MCF 10A (cell line): ENCODE measurements around the gene TMEM271. TPM values are rescaled to one million over a fixed set of nuclear protein-coding genes. Genes with fewer than 3 reads are reported as not detected.

Experiments
- BruUV-seq: library from RNA; stranded (reverse); fragments of 400-500 nt; replicated peaks from 2 replicates; lab custom pipeline; 2021; lab: Mats Ljungman, UMichigan
- CTCF ChIA-PET: fragments of 300-600 bp; sonication (Branson Sonifier 250); formaldehyde crosslinking; extraction: SDS; loops from one replicate; lab custom pipeline; 2021; ENCODE audit warnings: antibody characterized with exemption, inconsistent platforms; lab: Yijun Ruan, JAX
- POLR2A ChIA-PET: fragments of 300-600, 350-650 bp; sonication (Branson Sonifier 250); formaldehyde crosslinking; extraction: SDS; loops from one replicate; lab custom pipeline; 2020; ENCODE audit warnings: antibody characterized with exemption, inconsistent platforms; lab: Yijun Ruan, JAX
- DNase-seq: peaks from one replicate; pipeline ENCODE4 v3.0.0-alpha.2; 2018; ENCODE audit not compliant: unreplicated experiment
- H3K27ac Mint-ChIP-seq: one replicate; pipeline ENCODE4 v1.8.0; 2022; ENCODE audit warnings: mild to moderate bottlenecking, low read depth, mixed read lengths; ENCODE audit not compliant: unreplicated experiment
- H3K27me3 Mint-ChIP-seq: one replicate; pipeline ENCODE4 v1.8.0; 2022; ENCODE audit warnings: mixed read lengths; ENCODE audit not compliant: insufficient read depth, unreplicated experiment
- H3K36me3 Mint-ChIP-seq: one replicate; pipeline ENCODE4 v1.8.0; 2022; ENCODE audit warnings: mild to moderate bottlenecking, moderate library complexity, mixed read lengths; ENCODE audit not compliant: insufficient read depth, unreplicated experiment
- H3K4me1 Mint-ChIP-seq: one replicate; pipeline ENCODE4 v1.8.0; 2022; ENCODE audit warnings: mixed read lengths; ENCODE audit not compliant: insufficient read depth, unreplicated experiment
- H3K4me3 Mint-ChIP-seq: one replicate; pipeline ENCODE4 v1.8.0; 2022; ENCODE audit warnings: mild to moderate bottlenecking, moderate library complexity, mixed read lengths; ENCODE audit not compliant: unreplicated experiment
- H3K9me3 Mint-ChIP-seq: one replicate; pipeline ENCODE4 v1.8.0; 2022; ENCODE audit warnings: mixed read lengths; ENCODE audit not compliant: unreplicated experiment
- intact Hi-C: fragments of 100-400 bp; cut with micrococcal nuclease; formaldehyde crosslinking; loops from 2 replicates; pipeline ENCODE4 v1.14.1; 2022
- total RNA-seq: library from RNA; stranded (reverse); gene quantifications from 2 replicates; pipeline ENCODE4 v1.2.3, GENCODE V29; 2022
- TF ChIP-seq, protein P1 (sequence below): fragments of 200-600 bp; IDR thresholded peaks from one replicate; pipeline ENCODE4 v1.8.0; 2022; ENCODE audit warnings: antibody characterized with exemption, mild to moderate bottlenecking; ENCODE audit not compliant: unreplicated experiment

TMEM271 gene
- total RNA-seq, 1 experiment from 2014 or later: not detected

DNA sequence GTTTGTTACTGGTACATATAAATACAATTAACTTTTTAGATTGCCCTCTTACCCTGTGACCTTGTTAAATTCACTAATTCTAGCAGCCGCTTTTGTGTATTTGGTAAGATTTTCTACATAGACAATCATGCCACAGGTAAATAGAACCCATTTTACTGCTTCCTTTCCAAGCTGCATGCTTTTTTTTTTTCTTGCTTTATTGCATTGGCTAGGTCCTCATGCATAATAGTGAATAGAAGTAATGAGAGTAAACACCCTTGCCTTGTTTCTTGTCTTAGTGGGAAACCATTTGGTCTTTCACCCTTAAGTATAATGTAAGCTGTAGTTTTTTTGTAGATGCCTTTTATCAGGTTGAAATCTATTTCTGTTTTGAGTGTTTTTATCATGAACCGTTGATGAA, 7.7 kb upstream of the TMEM271 start:
- Mint-ChIP-seq H3K27ac (no peak overlapping the region), H3K4me1 (no peaks in the 10 kb centered on the region), H3K4me3 (no peak overlapping the region), H3K36me3 (no peaks in the 10 kb centered on the region), H3K27me3 (peaks cover 61% of the 10 kb centered on the region), H3K9me3 (no peaks in the 10 kb centered on the region)
- no TSS peak for BruUV-seq
- DNase-seq: no peak
- CTCF ChIA-PET: no interaction called here
- TF ChIP-seq, protein P1, sequence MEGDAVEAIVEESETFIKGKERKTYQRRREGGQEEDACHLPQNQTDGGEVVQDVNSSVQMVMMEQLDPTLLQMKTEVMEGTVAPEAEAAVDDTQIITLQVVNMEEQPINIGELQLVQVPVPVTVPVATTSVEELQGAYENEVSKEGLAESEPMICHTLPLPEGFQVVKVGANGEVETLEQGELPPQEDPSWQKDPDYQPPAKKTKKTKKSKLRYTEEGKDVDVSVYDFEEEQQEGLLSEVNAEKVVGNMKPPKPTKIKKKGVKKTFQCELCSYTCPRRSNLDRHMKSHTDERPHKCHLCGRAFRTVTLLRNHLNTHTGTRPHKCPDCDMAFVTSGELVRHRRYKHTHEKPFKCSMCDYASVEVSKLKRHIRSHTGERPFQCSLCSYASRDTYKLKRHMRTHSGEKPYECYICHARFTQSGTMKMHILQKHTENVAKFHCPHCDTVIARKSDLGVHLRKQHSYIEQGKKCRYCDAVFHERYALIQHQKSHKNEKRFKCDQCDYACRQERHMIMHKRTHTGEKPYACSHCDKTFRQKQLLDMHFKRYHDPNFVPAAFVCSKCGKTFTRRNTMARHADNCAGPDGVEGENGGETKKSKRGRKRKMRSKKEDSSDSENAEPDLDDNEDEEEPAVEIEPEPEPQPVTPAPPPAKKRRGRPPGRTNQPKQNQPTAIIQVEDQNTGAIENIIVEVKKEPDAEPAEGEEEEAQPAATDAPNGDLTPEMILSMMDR: no peak
- intact Hi-C loops: no loop called here
- POLR2A ChIA-PET: no interaction called here

DNA sequence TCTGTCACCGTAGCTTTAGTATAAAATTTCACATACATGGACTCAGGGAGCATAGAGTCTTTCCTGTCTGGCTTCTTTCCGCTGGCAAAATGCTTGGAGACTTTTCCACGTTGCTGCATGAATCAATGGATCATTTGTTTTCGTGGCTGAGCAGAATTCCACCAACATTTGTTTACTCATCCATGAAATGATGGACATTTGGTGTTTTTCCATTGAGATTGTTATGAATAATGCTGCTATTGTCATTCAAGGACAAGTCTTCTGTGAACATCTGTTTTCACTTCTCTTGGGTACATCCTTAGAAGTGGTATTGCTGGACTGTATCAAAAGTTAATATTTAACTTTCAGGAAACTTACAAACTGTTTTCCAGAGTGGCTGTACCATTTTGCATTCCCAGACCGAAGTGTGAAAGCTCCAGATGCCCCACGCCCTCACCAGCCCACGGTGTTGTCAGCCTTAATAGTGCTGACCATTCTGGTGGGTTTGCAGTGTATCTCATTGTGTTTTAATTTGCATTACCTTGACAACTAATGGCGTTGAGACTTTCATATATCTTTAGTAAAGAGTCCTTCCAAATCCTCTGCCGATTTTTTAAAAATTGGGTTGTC, 5.8 kb upstream of the TMEM271 start:
- no TSS peak for BruUV-seq
- ChIA-PET POLR2A (interaction anchor here (0.8 kb wide), 1 partner anchor 96 kb away, joined by 4 read pairs; no protein-coding TSS in a partner anchor), CTCF (no interaction called here)
- no peak for DNase-seq
- Mint-ChIP-seq H3K36me3 (no peaks in the 10 kb centered on the region), H3K9me3 (no peaks in the 10 kb centered on the region), H3K4me3 (no peak overlapping the region), H3K27me3 (peaks cover 57% of the 10 kb centered on the region), H3K4me1 (peaks cover 5% of the 10 kb centered on the region), H3K27ac (no peak overlapping the region)
- intact Hi-C loops: no loop called here
- TF ChIP-seq, protein P1: no peak

DNA sequence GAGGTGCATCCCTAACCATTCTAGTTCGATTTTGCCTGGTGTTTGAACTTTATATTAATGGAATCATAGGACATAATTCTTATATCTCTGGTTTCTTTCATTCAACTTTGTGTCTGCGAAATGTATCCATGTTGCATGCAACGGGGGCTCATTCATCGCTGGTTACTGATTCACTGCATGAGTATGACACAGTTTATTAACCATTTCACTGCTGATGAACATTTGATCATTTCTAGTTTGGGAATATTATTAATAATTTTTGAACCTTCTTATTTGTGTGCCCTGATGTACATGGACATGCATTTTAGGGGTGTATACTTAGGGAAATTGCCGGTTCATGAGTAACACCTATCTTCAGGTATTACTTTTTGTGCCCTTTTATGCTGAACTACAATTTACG, 5.1 kb upstream of the TMEM271 start:
- no TSS peak for BruUV-seq
- no peak for DNase-seq
- TF ChIP-seq, protein P1: no peak
- no peaks in the 10 kb centered on the region for H3K9me3 Mint-ChIP-seq
- no peak overlapping the region for H3K4me3 Mint-ChIP-seq
- H3K27ac Mint-ChIP-seq: no peak overlapping the region
- peaks cover 7% of the 10 kb centered on the region for H3K4me1 Mint-ChIP-seq
- POLR2A ChIA-PET: interaction anchor here (0.8 to 0.9 kb wide), 2 partner anchors 8 to 97 kb away, joined by 4 to 5 read pairs; no protein-coding TSS in a partner anchor
- intact Hi-C loops: no loop called here
- H3K36me3 Mint-ChIP-seq: no peaks in the 10 kb centered on the region
- CTCF ChIA-PET: no interaction called here
- H3K27me3 Mint-ChIP-seq: peaks cover 50% of the 10 kb centered on the region

DNA sequence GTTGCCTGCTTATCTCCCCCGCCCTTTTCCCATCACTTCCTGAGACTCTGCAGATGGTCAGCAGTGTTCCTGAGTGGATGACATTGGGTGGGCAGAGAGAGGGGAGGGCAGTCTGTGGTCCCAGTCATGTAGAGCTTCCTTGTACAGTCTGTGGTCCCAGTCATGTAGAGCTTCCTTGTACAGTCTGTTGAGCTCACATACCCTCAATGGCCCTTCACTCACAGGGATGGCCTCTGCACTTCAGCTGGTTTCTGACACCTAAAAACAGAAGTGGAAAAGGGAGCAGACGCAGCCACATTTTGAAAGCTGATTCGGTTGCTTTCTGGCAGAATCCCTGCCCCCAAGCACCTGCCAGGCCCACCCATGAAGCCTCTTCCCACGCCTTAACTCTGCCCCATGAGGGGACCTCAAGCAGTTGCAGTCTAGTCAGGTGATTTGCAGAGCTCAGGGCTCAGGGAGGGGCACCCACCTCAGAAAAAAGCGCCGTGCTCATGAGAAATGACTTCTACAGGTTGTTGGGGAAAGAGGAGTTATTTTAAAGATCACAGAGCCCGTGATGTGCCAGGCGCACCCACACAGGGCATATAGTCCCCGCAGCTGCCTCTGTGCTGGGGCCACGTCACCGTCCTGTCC, 3.6 kb upstream of the TMEM271 start:
- TF ChIP-seq, protein P1: no peak
- H3K9me3 Mint-ChIP-seq: no peaks in the 10 kb centered on the region
- BruUV-seq: no TSS peak
- POLR2A ChIA-PET: interaction anchor here (0.8 kb wide), 1 partner anchor 22 kb away, joined by 3 read pairs; no protein-coding TSS in a partner anchor
- no peak overlapping the region for H3K4me3 Mint-ChIP-seq
- H3K27me3 Mint-ChIP-seq: peaks cover 48% of the 10 kb centered on the region
- DNase-seq: no peak
- CTCF ChIA-PET: no interaction called here
- H3K27ac Mint-ChIP-seq: no peak overlapping the region
- H3K36me3 Mint-ChIP-seq: no peaks in the 10 kb centered on the region
- intact Hi-C loops: no loop called here
- peaks cover 7% of the 10 kb centered on the region for H3K4me1 Mint-ChIP-seq
